GM19193 (cell line): Measurements from ENCODE around the gene GRIN2A.

ENCODE experiments used
- POLR2A ChIP-seq: IDR thresholded peaks from 4 replicates; pipeline ENCODE4 v1.6.1; 2011; ENCODE audit not compliant: insufficient read depth, insufficient read length; ENCODE audit errors: extremely low read depth

Gene GRIN2A

GRCh38 chr16:10182222-10183053 lies at the start of gene GRIN2A:
GRIN2A (minus strand) TSS chr16:10182428; CDS start chr16:10180411, 2,017 bp downstream.
- no peak for TF ChIP-seq POLR2A

DNA sequence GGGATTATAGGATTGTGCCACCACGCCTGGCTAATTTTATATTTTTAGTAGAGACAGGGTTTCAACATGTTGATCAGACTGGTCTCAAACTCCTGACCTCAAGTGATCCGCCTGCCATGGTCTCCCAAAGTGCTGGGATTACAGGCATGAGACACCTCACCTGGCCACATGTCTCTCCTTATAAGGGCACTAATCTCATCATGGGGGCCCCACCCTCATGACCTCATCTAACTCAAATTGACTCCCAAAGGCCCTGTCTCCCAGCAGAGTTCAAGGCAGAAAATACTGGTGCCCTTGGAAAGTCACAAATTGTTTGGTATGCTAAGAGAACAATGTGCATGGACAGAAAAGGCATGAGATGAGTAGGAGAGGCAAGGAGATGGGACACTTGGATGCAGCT lies 49.3 kb upstream of the GRIN2A start:
- TF ChIP-seq POLR2A, result no peak

GRCh38 chr16:10228779-10229178 lies 46.6 kb upstream of the GRIN2A start:
- TF ChIP-seq POLR2A, result no peak

- TF ChIP-seq POLR2A, result no peak
These were observed 44.7 kb upstream of the GRIN2A start for GRCh38 chr16:10226987-10227306.

DNA sequence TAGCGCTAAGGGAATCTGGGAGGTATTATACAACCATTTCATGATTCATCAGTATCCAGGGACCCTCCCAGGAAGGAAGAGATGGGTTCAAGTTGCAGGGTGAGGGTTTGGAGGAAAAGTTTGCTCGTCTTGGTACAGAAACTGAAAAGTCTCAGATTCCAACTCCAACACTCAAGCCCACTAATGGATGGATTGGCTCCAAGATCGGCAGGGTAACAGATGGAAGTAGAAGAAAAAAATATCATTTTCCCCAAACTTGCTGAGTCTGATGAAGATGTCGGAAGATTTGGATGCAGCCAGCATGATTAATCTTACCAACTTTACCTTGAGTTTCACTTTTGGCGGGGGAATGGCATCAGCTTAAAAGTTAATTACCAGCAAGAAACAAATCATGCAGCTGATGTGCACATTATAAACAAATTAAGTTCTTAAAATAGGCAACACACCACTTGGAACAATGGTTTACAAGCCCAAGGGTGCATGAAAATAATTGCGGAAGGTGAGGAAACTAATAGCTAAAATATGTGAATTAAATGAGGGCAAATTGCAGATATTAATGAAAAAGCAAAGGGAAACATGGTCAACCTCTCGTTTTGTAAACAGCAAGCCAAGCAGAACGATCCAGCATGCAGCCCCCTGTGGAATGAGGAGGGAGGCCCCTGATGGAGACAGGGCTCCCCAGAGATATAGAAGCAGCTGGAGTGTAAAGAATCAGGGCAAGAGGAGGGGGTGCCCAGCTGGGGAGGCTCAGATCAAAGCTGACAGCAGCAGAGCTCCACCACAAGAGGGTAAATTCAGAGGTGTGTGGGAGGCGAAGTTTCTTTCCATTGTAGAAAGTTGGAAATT lies 44.1 kb upstream of the GRIN2A start:
- TF ChIP-seq POLR2A, result no peak

DNA sequence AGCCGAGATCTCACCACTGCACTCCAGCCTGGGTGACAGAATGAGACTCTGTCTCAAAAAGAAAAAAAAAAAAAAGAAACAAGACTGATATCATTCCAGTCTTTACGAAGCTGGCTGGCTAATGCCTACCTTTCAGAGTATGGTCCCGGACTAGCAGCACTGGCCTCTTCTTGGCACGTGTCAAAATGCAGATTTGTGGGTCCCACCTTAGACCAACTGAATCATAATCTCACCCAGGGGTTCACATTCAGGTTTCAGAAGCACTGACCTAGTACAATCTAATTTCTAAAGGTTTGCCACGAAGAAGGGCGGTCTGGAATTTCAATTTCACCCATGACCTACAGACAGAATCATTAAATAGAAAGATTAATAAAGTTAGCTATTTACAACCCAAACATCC lies 43.4 kb upstream of the GRIN2A start:
- TF ChIP-seq POLR2A, result no peak

- TF ChIP-seq POLR2A, result no peak
These were observed 42.6 kb upstream of the GRIN2A start for GRCh38 chr16:10224850-10225249.

GRCh38 chr16:10220942-10221341 lies 38.7 kb upstream of the GRIN2A start:
- no peak for TF ChIP-seq POLR2A

GRCh38 chr16:10219742-10220141 lies 37.5 kb upstream of the GRIN2A start:
- no peak for TF ChIP-seq POLR2A

DNA sequence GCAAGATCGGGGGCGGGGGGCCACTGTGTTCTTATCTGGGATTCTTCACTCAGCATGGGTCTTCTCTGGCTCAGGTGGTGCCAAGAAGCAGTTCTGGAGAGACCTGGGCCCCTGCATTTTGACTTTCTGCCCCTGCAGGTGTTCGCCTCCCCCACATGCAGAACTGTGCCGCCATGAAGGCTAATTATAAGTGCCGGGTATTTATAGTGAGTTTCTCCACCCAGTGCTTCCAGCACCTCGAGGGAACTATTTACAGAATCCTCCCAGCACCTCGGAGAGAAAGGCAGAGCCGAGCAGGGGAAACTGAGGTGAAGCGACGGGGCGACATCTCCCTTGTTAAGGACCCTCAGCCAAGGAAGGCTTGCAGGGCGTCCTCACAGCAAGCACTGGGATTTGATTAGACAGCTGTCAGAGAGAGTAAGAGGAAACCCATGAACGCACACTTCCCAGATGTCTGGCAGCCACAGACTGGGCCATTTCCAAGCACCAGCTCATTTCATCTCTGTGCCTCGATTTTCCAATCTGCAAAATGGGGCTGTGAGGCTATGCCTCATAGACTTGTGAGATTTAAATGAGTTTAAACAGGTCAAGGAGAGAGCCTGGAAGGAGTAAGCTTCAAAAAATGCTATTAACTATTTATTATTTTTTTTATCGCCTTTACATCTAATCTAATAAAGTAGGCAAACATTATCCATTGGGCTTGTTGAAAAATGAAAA lies 36.4 kb upstream of the GRIN2A start:
- TF ChIP-seq POLR2A, result no peak

DNA sequence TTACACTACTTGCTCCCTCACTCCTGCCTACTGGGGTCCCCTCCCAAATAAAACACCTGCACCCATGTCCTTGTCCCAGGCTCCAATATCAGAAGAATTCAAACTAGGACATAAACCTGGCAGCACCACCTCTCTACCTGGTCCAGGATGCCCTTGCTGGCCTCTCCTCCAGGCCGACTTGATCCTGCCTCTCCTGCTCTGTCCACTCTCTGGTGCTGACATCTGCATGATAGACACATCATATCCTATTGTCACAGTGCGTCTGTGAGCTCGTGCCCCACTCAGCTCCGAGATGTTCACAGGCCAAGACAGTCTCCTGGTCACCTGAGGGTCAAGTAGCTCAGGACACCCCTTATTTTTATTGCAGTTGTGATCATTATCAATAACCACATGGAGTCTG lies 31.5 kb upstream of the GRIN2A start:
- no peak for TF ChIP-seq POLR2A

DNA sequence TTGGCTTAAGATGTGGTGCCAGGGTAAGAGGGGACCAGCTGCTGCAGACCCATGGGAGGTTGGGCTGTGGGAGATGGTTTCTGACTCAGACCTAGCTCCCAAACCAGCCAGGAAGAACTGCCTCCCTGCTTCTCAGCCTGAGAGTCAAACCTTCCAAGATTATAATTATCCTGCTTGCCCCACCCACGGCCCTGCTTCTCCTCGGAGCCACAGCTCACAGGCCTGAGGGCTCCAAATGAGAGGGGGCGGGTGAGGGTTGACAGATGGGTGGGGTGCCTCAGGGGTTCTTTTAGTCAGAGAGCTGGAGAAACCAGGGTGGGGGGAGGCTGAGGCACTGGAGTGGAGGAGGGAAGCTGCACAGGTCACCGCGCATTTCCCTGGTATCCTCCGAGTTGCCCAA lies 28.7 kb upstream of the GRIN2A start:
- TF ChIP-seq POLR2A, result no peak

DNA sequence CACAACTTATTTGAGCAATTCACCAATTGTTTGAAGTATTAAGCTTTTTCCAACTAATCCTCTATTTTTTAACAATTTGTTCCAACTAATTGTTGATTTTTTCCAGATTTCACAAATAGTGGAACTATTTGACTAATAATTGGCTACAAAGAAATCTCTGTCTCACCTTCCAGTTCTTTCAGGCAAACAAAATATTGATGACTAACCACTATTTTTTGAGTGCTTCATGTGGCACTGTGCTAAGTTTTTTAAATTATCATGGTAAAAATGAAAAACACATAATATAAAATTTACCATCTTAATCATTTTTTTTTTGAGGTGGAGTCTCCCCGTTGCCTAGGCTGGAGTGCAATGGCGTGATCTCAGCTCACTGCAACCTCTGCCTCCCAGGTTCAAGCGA lies 24.6 kb upstream of the GRIN2A start:
- TF ChIP-seq POLR2A, result no peak

DNA sequence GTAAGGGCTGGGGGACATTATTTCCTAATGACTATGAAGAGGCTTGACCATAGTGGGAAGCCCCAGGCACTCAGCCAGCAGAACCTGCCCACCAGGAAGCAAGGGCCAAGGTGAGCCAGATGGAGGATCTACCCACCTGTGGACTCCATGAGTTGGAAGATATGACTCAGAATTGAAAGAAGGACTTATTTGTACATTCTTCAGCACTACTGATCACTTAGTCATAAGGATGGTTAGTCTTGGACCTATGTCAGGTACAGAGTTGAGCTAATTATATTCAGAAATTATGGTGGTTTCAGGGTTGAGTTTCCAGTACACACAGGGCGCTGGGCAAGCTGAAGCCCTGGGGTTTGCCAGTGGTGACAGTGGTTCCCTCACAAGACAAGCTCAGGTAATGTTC lies 24.0 kb upstream of the GRIN2A start:
- TF ChIP-seq POLR2A, result no peak

DNA sequence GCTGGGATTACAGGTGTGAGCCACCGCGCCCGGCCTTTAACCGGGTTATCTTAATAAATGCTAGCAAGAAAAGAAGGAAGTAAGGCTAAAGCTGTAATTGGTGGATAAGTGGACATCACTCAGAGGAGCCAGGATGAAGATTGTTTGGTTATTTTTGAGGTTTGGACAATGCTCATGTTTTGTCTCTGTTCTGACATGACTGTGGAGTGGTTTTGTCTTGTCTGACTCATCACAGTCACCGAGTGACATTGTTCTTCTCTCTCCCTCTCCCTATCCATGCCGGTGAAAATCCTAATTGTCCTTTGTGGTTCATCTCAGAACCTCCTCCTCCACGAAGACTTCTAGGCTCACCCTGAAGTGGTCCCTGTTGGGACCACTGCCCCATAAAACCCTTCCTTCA lies 23.5 kb upstream of the GRIN2A start:
- TF ChIP-seq POLR2A, result no peak

GRCh38 chr16:10202649-10203048 lies 20.4 kb upstream of the GRIN2A start:
- no peak for TF ChIP-seq POLR2A
